ENCODE measurements around the gene PLIN4. TPM values are rescaled to one million over a fixed set of nuclear protein-coding genes. Genes with fewer than 3 reads are reported as not detected.

Gene PLIN4
- total RNA-seq, 5 donors from 2014 or later (not counting 1 experiment from before 2014, with no cell fraction given), result 0.06 to 0.16 (median 0.15) TPM; not detected in 2

GRCh38 chr19:4534836-4535658 lies 16.8 kb upstream of the PLIN4 start, which contains the start of gene PLIN5:
Gene PLIN5, minus strand, starts transcription at chr19:4535224. Its CDS starts 1,150 bp downstream, at chr19:4534074.
- H3K27me3 ChIP-seq (replicated peaks in 1 of 2; ENCODE audit: control insufficient read depth in 2 of 2, extremely low read depth in 1 of 2, insufficient read depth in 2 of 2, low read length in 1 of 2), result peaks cover 3 to 62% of the 10 kb centered on the region in 2 experiments
- H3K27ac ChIP-seq (ENCODE audit: low read length), result no peak within 1 kb of the TSS
- no peaks in the 10 kb centered on the region for H3K9me3 Mint-ChIP-seq
- H3K27ac Mint-ChIP-seq, result peak within 1 kb of the TSS in 1 of 2 donors; percentile 52
- H3K4me3 Mint-ChIP-seq, result peak within 1 kb of the TSS in 2 of 3 donors; percentile 21 to 28
- H3K27me3 Mint-ChIP-seq, result peaks cover 3 to 31% of the 10 kb centered on the region in 2 donors
- H3K4me1 Mint-ChIP-seq, result peaks cover 4 to 11% (median 5%) of the 10 kb centered on the region in 3 donors
- H3K9me3 ChIP-seq, result no peaks in the 10 kb centered on the region
- no peaks in the 10 kb centered on the region for H3K36me3 Mint-ChIP-seq
- ChIA-PET CTCF (no interaction called here), POLR2A (interaction anchor here in 1 of 2 donors (0.6 kb wide), 1 partner anchor 64 kb away, joined by 3 read pairs; no protein-coding TSS in a partner anchor)
- DNase-seq (peak in 28 of 35 experiments; percentile 13 to 51 (median 34)), ATAC-seq (replicated peaks in 1 of 4) (peak; percentile 48 to 76 (median 62))
- 23% methylated on average over 39 of the region's 49 CpGs for WGBS (ENCODE audit: insufficient coverage)
- no peaks in the 10 kb centered on the region for H3K36me3 ChIP-seq (ENCODE audit: control insufficient read depth in 2 of 2, extremely low read depth in 1 of 2, insufficient read depth in 1 of 2, low read length in 1 of 2)
- no peak within 1 kb of the TSS for H3K4me3 ChIP-seq (ENCODE audit: control insufficient read depth in 1 of 2, extremely low read depth in 1 of 2, low read length in 1 of 2)
- peaks cover 0 to 15% of the 10 kb centered on the region in 2 experiments for H3K4me1 ChIP-seq (ENCODE audit: control insufficient read depth in 1 of 2, extremely low read depth in 1 of 2, insufficient read depth in 2 of 2, low read length in 2 of 2)

GRCh38 chr19:4533835-4534424 lies 15.6 kb upstream of the PLIN4 start:
- DNase-seq (no peak), ATAC-seq (replicated peaks in 1 of 4) (no peak)
- H3K9me3 ChIP-seq, result no peaks in the 10 kb centered on the region
- Mint-ChIP-seq H3K9me3 (no peaks in the 10 kb centered on the region), H3K4me3 (no peak overlapping the region), H3K27me3 (peaks cover 0 to 22% of the 10 kb centered on the region in 2 donors), H3K36me3 (no peaks in the 10 kb centered on the region), H3K27ac (peak overlapping the region in 1 of 2 donors; percentile 28), H3K4me1 (peaks cover 4 to 7% (median 5%) of the 10 kb centered on the region in 3 donors)
- ChIA-PET CTCF (no interaction called here), POLR2A (no interaction called here)
- no peaks in the 10 kb centered on the region for H3K36me3 ChIP-seq (ENCODE audit: control insufficient read depth in 2 of 2, extremely low read depth in 1 of 2, insufficient read depth in 1 of 2, low read length in 1 of 2)
- WGBS (ENCODE audit: insufficient coverage), result 87% methylated on average over 7 of the region's 9 CpGs
- H3K4me3 ChIP-seq (ENCODE audit: control insufficient read depth in 1 of 2, extremely low read depth in 1 of 2, low read length in 1 of 2), result no peak overlapping the region
- peaks cover 3 to 53% of the 10 kb centered on the region in 2 experiments for H3K27me3 ChIP-seq (replicated peaks in 1 of 2; ENCODE audit: control insufficient read depth in 2 of 2, extremely low read depth in 1 of 2, insufficient read depth in 2 of 2, low read length in 1 of 2)
- no peak overlapping the region for H3K27ac ChIP-seq (ENCODE audit: low read length)
- peaks cover 0 to 11% of the 10 kb centered on the region in 2 experiments for H3K4me1 ChIP-seq (ENCODE audit: control insufficient read depth in 1 of 2, extremely low read depth in 1 of 2, insufficient read depth in 2 of 2, low read length in 2 of 2)

GRCh38 chr19:4533334-4533733 lies 15.0 kb upstream of the PLIN4 start:
- peaks cover 0 to 11% of the 10 kb centered on the region in 2 experiments for H3K4me1 ChIP-seq (ENCODE audit: control insufficient read depth in 1 of 2, extremely low read depth in 1 of 2, insufficient read depth in 2 of 2, low read length in 2 of 2)
- Mint-ChIP-seq H3K27me3 (peaks cover 0 to 19% of the 10 kb centered on the region in 2 donors), H3K27ac (no peak overlapping the region), H3K4me1 (peaks cover 4 to 7% (median 5%) of the 10 kb centered on the region in 3 donors), H3K4me3 (no peak overlapping the region), H3K9me3 (no peaks in the 10 kb centered on the region), H3K36me3 (no peaks in the 10 kb centered on the region)
- H3K9me3 ChIP-seq, result no peaks in the 10 kb centered on the region
- no peaks in the 10 kb centered on the region for H3K36me3 ChIP-seq (ENCODE audit: control insufficient read depth in 2 of 2, extremely low read depth in 1 of 2, insufficient read depth in 1 of 2, low read length in 1 of 2)
- ATAC-seq (replicated peaks in 1 of 4) (no peak), DNase-seq (no peak)
- peaks cover 3 to 50% of the 10 kb centered on the region in 2 experiments for H3K27me3 ChIP-seq (replicated peaks in 1 of 2; ENCODE audit: control insufficient read depth in 2 of 2, extremely low read depth in 1 of 2, insufficient read depth in 2 of 2, low read length in 1 of 2)
- no peak overlapping the region for H3K4me3 ChIP-seq (ENCODE audit: control insufficient read depth in 1 of 2, extremely low read depth in 1 of 2, low read length in 1 of 2)
- ChIA-PET POLR2A (no interaction called here), CTCF (no interaction called here)
- H3K27ac ChIP-seq (ENCODE audit: low read length), result no peak overlapping the region
- 87% methylated on average over 7 of the region's 9 CpGs for WGBS (ENCODE audit: insufficient coverage)

GRCh38 chr19:4531562-4532165 lies 13.4 kb upstream of the PLIN4 start:
- H3K4me3 ChIP-seq (ENCODE audit: control insufficient read depth in 1 of 2, extremely low read depth in 1 of 2, low read length in 1 of 2), result no peak overlapping the region
- ChIA-PET CTCF (no interaction called here), POLR2A (no interaction called here)
- peaks cover 0 to 11% of the 10 kb centered on the region in 2 experiments for H3K4me1 ChIP-seq (ENCODE audit: control insufficient read depth in 1 of 2, extremely low read depth in 1 of 2, insufficient read depth in 2 of 2, low read length in 2 of 2)
- no peaks in the 10 kb centered on the region for H3K36me3 Mint-ChIP-seq
- 69% methylated on average over 18 of the region's 28 CpGs for WGBS (ENCODE audit: insufficient coverage)
- H3K4me3 Mint-ChIP-seq, result no peak overlapping the region
- DNase-seq (no peak), ATAC-seq (replicated peaks in 1 of 4) (no peak)
- H3K27me3 Mint-ChIP-seq, result peaks cover 0 to 9% of the 10 kb centered on the region in 2 donors
- no peaks in the 10 kb centered on the region for H3K9me3 Mint-ChIP-seq
- peaks cover 4 to 7% (median 5%) of the 10 kb centered on the region in 3 donors for H3K4me1 Mint-ChIP-seq
- no peak overlapping the region for H3K27ac Mint-ChIP-seq
- no peaks in the 10 kb centered on the region for H3K9me3 ChIP-seq
- H3K27ac ChIP-seq (ENCODE audit: low read length), result no peak overlapping the region
- no peaks in the 10 kb centered on the region for H3K36me3 ChIP-seq (ENCODE audit: control insufficient read depth in 2 of 2, extremely low read depth in 1 of 2, insufficient read depth in 1 of 2, low read length in 1 of 2)
- H3K27me3 ChIP-seq (replicated peaks in 1 of 2; ENCODE audit: control insufficient read depth in 2 of 2, extremely low read depth in 1 of 2, insufficient read depth in 2 of 2, low read length in 1 of 2), result peaks cover 2 to 36% of the 10 kb centered on the region in 2 experiments

- 79% methylated on average over 10 of the region's 14 CpGs for WGBS (ENCODE audit: insufficient coverage)
- Mint-ChIP-seq H3K36me3 (no peaks in the 10 kb centered on the region), H3K4me1 (peaks cover 0 to 5% (median 2%) of the 10 kb centered on the region in 3 donors), H3K9me3 (no peaks in the 10 kb centered on the region), H3K27ac (no peak overlapping the region), H3K27me3 (peaks cover 0 to 2% of the 10 kb centered on the region in 2 donors), H3K4me3 (no peak overlapping the region)
- H3K27ac ChIP-seq (ENCODE audit: low read length), result no peak overlapping the region
- no peak for DNase-seq
- H3K9me3 ChIP-seq, result no peaks in the 10 kb centered on the region
- H3K4me3 ChIP-seq (ENCODE audit: control insufficient read depth in 1 of 2, extremely low read depth in 1 of 2, low read length in 1 of 2), result no peak overlapping the region
- H3K27me3 ChIP-seq (replicated peaks in 1 of 2; ENCODE audit: control insufficient read depth in 2 of 2, extremely low read depth in 1 of 2, insufficient read depth in 2 of 2, low read length in 1 of 2), result peaks cover 2 to 21% of the 10 kb centered on the region in 2 experiments
- H3K4me1 ChIP-seq (ENCODE audit: control insufficient read depth in 1 of 2, extremely low read depth in 1 of 2, insufficient read depth in 2 of 2, low read length in 2 of 2), result peaks cover 0 to 4% of the 10 kb centered on the region in 2 experiments
- ATAC-seq (replicated peaks in 1 of 4), result no peak
- CTCF ChIA-PET, result interaction anchor here (0.7 kb wide), 2 partner anchors 500 to 1768 kb away, joined by 3 to 5 read pairs; no protein-coding TSS in a partner anchor
- POLR2A ChIA-PET, result no interaction called here
- no peaks in the 10 kb centered on the region for H3K36me3 ChIP-seq (ENCODE audit: control insufficient read depth in 2 of 2, extremely low read depth in 1 of 2, insufficient read depth in 1 of 2, low read length in 1 of 2)
Measured at GRCh38 chr19:4529924-4530522, 11.7 kb upstream of the PLIN4 start.

- no peak overlapping the region for H3K4me3 Mint-ChIP-seq
Measured at GRCh38 chr19:4528843-4529242, 10.6 kb upstream of the PLIN4 start.

More at GRCh38 chr19:4528843-4529242, 10.6 kb upstream of the PLIN4 start:
- Histone ChIP-seq H3K27ac (ENCODE audit: low read length) (no peak overlapping the region), H3K27me3 (replicated peaks in 1 of 2; ENCODE audit: control insufficient read depth in 2 of 2, extremely low read depth in 1 of 2, insufficient read depth in 2 of 2, low read length in 1 of 2) (peaks cover 2 to 11% of the 10 kb centered on the region in 2 experiments), H3K9me3 (no peaks in the 10 kb centered on the region), H3K4me3 (ENCODE audit: control insufficient read depth in 1 of 2, extremely low read depth in 1 of 2, low read length in 1 of 2) (no peak overlapping the region), H3K4me1 (ENCODE audit: control insufficient read depth in 1 of 2, extremely low read depth in 1 of 2, insufficient read depth in 2 of 2, low read length in 2 of 2) (no peaks in the 10 kb centered on the region), H3K36me3 (ENCODE audit: control insufficient read depth in 2 of 2, extremely low read depth in 1 of 2, insufficient read depth in 1 of 2, low read length in 1 of 2) (no peaks in the 10 kb centered on the region)
- H3K36me3 Mint-ChIP-seq, result no peaks in the 10 kb centered on the region
- H3K27ac Mint-ChIP-seq, result no peak overlapping the region
- 90% methylated on average over 11 of the region's 15 CpGs for WGBS (ENCODE audit: insufficient coverage)
- ChIA-PET CTCF (no interaction called here), POLR2A (no interaction called here)
- ATAC-seq (replicated peaks in 1 of 4), result no peak
- H3K27me3 Mint-ChIP-seq, result peaks cover 0 to 2% of the 10 kb centered on the region in 2 donors
- peaks cover 0 to 6% (median 0%) of the 10 kb centered on the region in 3 donors for H3K4me1 Mint-ChIP-seq
- DNase-seq, result no peak
- no peaks in the 10 kb centered on the region for H3K9me3 Mint-ChIP-seq

Measured in T-cell (primary cell).